HepG2 (cell line): Measurements from ENCODE around the gene NUDT22. TPM values are rescaled to one million over a fixed set of nuclear protein-coding genes. Genes with fewer than 3 reads are reported as not detected.

Source experiments
- CENPBD1 ChIP-seq: sonication (generic); formaldehyde crosslinking; IDR thresholded peaks from 2 replicates; pipeline ENCODE4 v1.8.0; 2022; ENCODE audit warnings: missing genetic modification reagents, low read depth, mild to moderate bottlenecking, borderline replicate concordance
- CREB3 ChIP-seq: sonication (generic); formaldehyde crosslinking; IDR thresholded peaks from 2 replicates; pipeline ENCODE4 v1.5.0; 2020; ENCODE audit warnings: missing genetic modification reagents
- DR1 ChIP-seq: sonication (generic); formaldehyde crosslinking; IDR thresholded peaks from 2 replicates; pipeline ENCODE4 v1.8.0; 2021; ENCODE audit warnings: mild to moderate bottlenecking, missing genetic modification reagents, inconsistent platforms
- KMT2B ChIP-seq: IDR thresholded peaks from 2 replicates; pipeline ENCODE4 v1.6.1; 2016; ENCODE audit warnings: missing genetic modification reagents, missing compliant biosample characterization
- MTF2 ChIP-seq: sonication (generic); formaldehyde crosslinking; IDR thresholded peaks from 2 replicates; pipeline ENCODE4 v1.5.0; 2020; ENCODE audit warnings: missing genetic modification reagents, borderline replicate concordance
- MXD4 ChIP-seq: IDR thresholded peaks from 2 replicates; pipeline ENCODE4 v1.6.1; 2016; ENCODE audit warnings: mild to moderate bottlenecking, missing biosample characterization, missing genetic modification reagents
- POLR2A ChIP-seq, 2 experiments: IDR thresholded peaks; 2 replicates each; pipeline ENCODE4 v1.6.1; 2011; ENCODE audit warnings: low read depth in 2 of 2, low read length in 2 of 2, mild to moderate bottlenecking in 1 of 2, moderate library complexity in 1 of 2; ENCODE audit not compliant: insufficient read depth in 1 of 2
- STAT6 ChIP-seq: sonication (generic); formaldehyde crosslinking; IDR thresholded peaks from 2 replicates; pipeline ENCODE4 v1.4.0; 2020; ENCODE audit warnings: missing genetic modification reagents, mild to moderate bottlenecking, borderline replicate concordance
- ZBTB38 ChIP-seq: sonication (generic); formaldehyde crosslinking; IDR thresholded peaks from 2 replicates; pipeline ENCODE4 v1.5.1; 2020; ENCODE audit warnings: mild to moderate bottlenecking, missing genetic modification reagents
- ZNF101 ChIP-seq: sonication (generic); formaldehyde crosslinking; IDR thresholded peaks from 2 replicates; pipeline ENCODE4 v1.4.0; 2020; ENCODE audit warnings: mild to moderate bottlenecking, low read depth, missing genetic modification reagents, borderline replicate concordance
- ZNF230 ChIP-seq: sonication (generic); formaldehyde crosslinking; IDR thresholded peaks from 2 replicates; pipeline ENCODE4 v1.4.0; 2020; ENCODE audit warnings: mild to moderate bottlenecking, missing genetic modification reagents
- ZNF275 ChIP-seq: sonication (generic); formaldehyde crosslinking; IDR thresholded peaks from 2 replicates; pipeline ENCODE4 v1.8.0; 2022; ENCODE audit warnings: missing genetic modification reagents, mild to moderate bottlenecking, inconsistent platforms, borderline replicate concordance
- ZNF276 ChIP-seq: sonication (generic); formaldehyde crosslinking; IDR thresholded peaks from 2 replicates; pipeline ENCODE4 v1.4.0; 2020; ENCODE audit warnings: mild to moderate bottlenecking, low read depth, missing genetic modification reagents
- ZNF282 ChIP-seq: fragments of 450-650 bp; IDR thresholded peaks from 2 replicates; pipeline ENCODE4 v1.6.1; 2018; ENCODE audit not compliant: partially characterized antibody
- ZNF343 ChIP-seq: sonication (generic); formaldehyde crosslinking; IDR thresholded peaks from 2 replicates; pipeline ENCODE4 v1.4.0; 2020; ENCODE audit warnings: mild to moderate bottlenecking, missing genetic modification reagents
- ZNF383 ChIP-seq: sonication (generic); formaldehyde crosslinking; IDR thresholded peaks from 2 replicates; pipeline ENCODE4 v1.4.0; 2020; ENCODE audit warnings: missing genetic modification reagents, mild to moderate bottlenecking, borderline replicate concordance
- ZNF562 ChIP-seq: sonication (generic); formaldehyde crosslinking; IDR thresholded peaks from 2 replicates; pipeline ENCODE4 v1.8.0; 2022; ENCODE audit warnings: missing genetic modification reagents, borderline replicate concordance
- ZNF576 ChIP-seq: sonication (generic); formaldehyde crosslinking; IDR thresholded peaks from 2 replicates; pipeline ENCODE4 v1.4.0; 2020; ENCODE audit warnings: mild to moderate bottlenecking, missing genetic modification reagents
- ZNF629 ChIP-seq: sonication (generic); formaldehyde crosslinking; conservative IDR thresholded peaks from 2 replicates; pipeline ENCODE4 v1.5.0; 2020; ENCODE audit warnings: missing genetic modification reagents
- ZNF773 ChIP-seq: sonication (generic); formaldehyde crosslinking; IDR thresholded peaks from 2 replicates; pipeline ENCODE4 v1.4.0; 2020; ENCODE audit warnings: missing genetic modification reagents, borderline replicate concordance
- ZNF775 ChIP-seq: sonication (generic); formaldehyde crosslinking; IDR thresholded peaks from 2 replicates; pipeline ENCODE4 v1.4.0; 2020; ENCODE audit warnings: missing genetic modification reagents, mild to moderate bottlenecking, moderate library complexity, borderline replicate concordance
- ZNF883 ChIP-seq: sonication (generic); formaldehyde crosslinking; IDR thresholded peaks from 2 replicates; pipeline ENCODE4 v1.5.1; 2020; ENCODE audit warnings: mild to moderate bottlenecking, missing genetic modification reagents; ENCODE audit errors: not compliant biosample characterization
- polyA plus RNA-seq, 8 experiments: library from polyadenylated mRNA; depleted of rRNA in 3 of 8; stranded (reverse) in 7 of 8; unstranded in 1 of 8; fragments of >200 nt; fragmentation: Illumina TruSeq in 4 of 8; extraction: Trizol in 4 of 8; gene quantifications; 2 replicates each; pipeline versions ENCODE4 v1.2.1 to v1.2.3, GENCODE V29; 2011 to 2016; ENCODE audit warnings: low read depth in 4 of 8, missing spikeins in 1 of 8, mixed read lengths in 1 of 8; ENCODE audit not compliant: insufficient read depth in 1 of 8
- total RNA-seq, 5 experiments: library from RNA; depleted of rRNA; stranded (reverse); fragments of >200 nt; fragmentation: Illumina TruSeq; extraction: Trizol; gene quantifications; 2 replicates each; pipeline ENCODE4 v1.2.3, GENCODE V29; 2016; ENCODE audit warnings: low read depth in 1 of 5

Gene NUDT22
- total and polyA plus RNA-seq, 2 of the 13 experiments (the other 11 are each of a cell fraction or from before 2014, with no cell fraction given) = 33.5 to 39.8 TPM

- TF ChIP-seq CREB3 (CRISPR knock-in tag) (no peak), ZNF883 (CRISPR knock-in tag) (no peak), ZNF343 (CRISPR knock-in tag) (no peak), ZNF275 (CRISPR knock-in tag) (no peak), ZNF629 (CRISPR knock-in tag) (no peak), ZNF101 (CRISPR knock-in tag) (no peak), ZBTB38 (CRISPR knock-in tag) (no peak), MXD4 (CRISPR knock-in tag) (no peak), ZNF775 (CRISPR knock-in tag) (no peak), DR1 (no peak), ZNF576 (CRISPR knock-in tag) (no peak), KMT2B (no peak), ZNF562 (CRISPR knock-in tag) (no peak), MTF2 (CRISPR knock-in tag) (no peak), ZNF383 (CRISPR knock-in tag) (no peak), CENPBD1 (no peak), ZNF282 (no peak), STAT6 (CRISPR knock-in tag) (no peak), ZNF230 (no peak), POLR2A (IDR thresholded peaks at IDR 0.05; ENCODE audit: insufficient read depth in 1 of 2, low read depth in 2 of 2, low read length in 2 of 2) (no peak), ZNF276 (CRISPR knock-in tag) (no peak), ZNF773 (CRISPR knock-in tag) (no peak)
Observed at GRCh38 chr11:64218628-64219353, 7.3 kb upstream of the NUDT22 start (continued).
